T-cell (primary cell): Measurements from ENCODE around the gene CCDC9B. TPM values are rescaled to one million over a fixed set of nuclear protein-coding genes. Genes with fewer than 3 reads are reported as not detected.

Experiments
- ATAC-seq, 4 experiments: fragments of 200-7000 bp in 3 of 4; fragments of 150-1000 bp in 1 of 4; cut with Tn5 transposase; replicated peaks in 1 of 4; 1 replicate in 3 of 4; 2 replicates in 1 of 4; pipeline ENCODE4 v1.10.0; 2021; ENCODE audit warnings: moderate library complexity in 3 of 4, mild to moderate bottlenecking in 2 of 4, moderate number of reproducible peaks in 1 of 4
- CTCF ChIA-PET, 2 donors: fragments of 300-600 bp; sonication (Branson Sonifier 250); formaldehyde crosslinking; loops; one replicate each; lab custom pipeline; 2022; ENCODE audit warnings: antibody characterized with exemption in 2 of 2; lab: Charles Lee
- POLR2A ChIA-PET, 2 donors: fragments of 300-600 bp; sonication (Branson Sonifier 250); formaldehyde crosslinking; loops; one replicate each; lab custom pipeline; 2022; ENCODE audit warnings: antibody characterized with exemption in 2 of 2; lab: Charles Lee
- DNase-seq, 35 experiments: peaks; one replicate each; pipeline versions ENCODE4 v3.0.0 to v3.0.0-alpha.2; 2013 to 2023
- H3K27ac ChIP-seq: one replicate; pipeline ENCODE4 v1.5.1; 2013; ENCODE audit warnings: low read length
- H3K27me3 ChIP-seq, 2 experiments: replicated peaks in 1 of 2; 1 replicate in 1 of 2; 2 replicates in 1 of 2; pipeline versions ENCODE4 v1.6.1 to v1.7.0; 2013; ENCODE audit warnings: low read length in 1 of 2, mixed read lengths in 1 of 2; ENCODE audit not compliant: control insufficient read depth in 2 of 2, insufficient read depth in 2 of 2; ENCODE audit errors: extremely low read depth in 1 of 2
- H3K36me3 ChIP-seq, 2 donors: 1 replicate in 1 of 2; 2 replicates in 1 of 2; pipeline versions ENCODE4 v1.6.1 to v1.7.0; 2013; ENCODE audit warnings: low read length in 1 of 2; ENCODE audit not compliant: control insufficient read depth in 2 of 2, insufficient read depth in 1 of 2; ENCODE audit errors: extremely low read depth in 1 of 2
- H3K4me1 ChIP-seq, 2 experiments: 1 replicate in 1 of 2; 2 replicates in 1 of 2; pipeline versions ENCODE4 v1.6.1 to v1.7.0; 2013; ENCODE audit warnings: low read length in 2 of 2, mixed read lengths in 1 of 2; ENCODE audit not compliant: insufficient read depth in 2 of 2, control insufficient read depth in 1 of 2; ENCODE audit errors: extremely low read depth in 1 of 2
- H3K4me3 ChIP-seq, 2 donors: 1 replicate in 1 of 2; 2 replicates in 1 of 2; pipeline versions ENCODE4 v1.5.1 to v1.7.0; 2013; ENCODE audit warnings: mild to moderate bottlenecking in 2 of 2, low read length in 1 of 2, moderate library complexity in 1 of 2; ENCODE audit not compliant: control insufficient read depth in 1 of 2; ENCODE audit errors: extremely low read depth in 1 of 2
- H3K9me3 ChIP-seq: 2 replicates; pipeline ENCODE4 v1.7.0; 2013
- H3K27ac Mint-ChIP-seq, 2 donors: one replicate each; pipeline ENCODE4 v1.8.0; 2020 to 2021; ENCODE audit warnings: mild to moderate bottlenecking in 2 of 2, mixed read lengths in 2 of 2
- H3K27me3 Mint-ChIP-seq, 2 donors: one replicate each; pipeline ENCODE4 v1.8.0; 2021 to 2022; ENCODE audit warnings: mixed read lengths in 2 of 2
- H3K36me3 Mint-ChIP-seq: one replicate; pipeline ENCODE4 v1.8.0; 2021; ENCODE audit warnings: mixed read lengths
- H3K4me1 Mint-ChIP-seq, 3 donors: one replicate each; pipeline ENCODE4 v1.8.0; 2020 to 2022; ENCODE audit warnings: mixed read lengths in 3 of 3, mild to moderate bottlenecking in 1 of 3
- H3K4me3 Mint-ChIP-seq, 3 donors: one replicate each; pipeline ENCODE4 v1.8.0; 2020 to 2022; ENCODE audit warnings: mild to moderate bottlenecking in 3 of 3, mixed read lengths in 3 of 3, moderate library complexity in 3 of 3
- H3K9me3 Mint-ChIP-seq, 3 donors: one replicate each; pipeline ENCODE4 v1.8.0; 2020 to 2022; ENCODE audit warnings: mixed read lengths in 3 of 3
- WGBS: methylation state at CpG from one replicate; pipeline ENCODE4 v1.1.5; 2013; ENCODE audit warnings: missing lambda C conversion rate; ENCODE audit not compliant: insufficient coverage; 5-methylcytosine and 5-hydroxymethylcytosine counted together
- total RNA-seq, 35 experiments: library from RNA in 6 of 35; stranded (reverse) in 6 of 35; fragments of 120-200 nt in 1 of 35; gene quantifications; one replicate each; pipeline versions ENCODE4 v1.2.1 to v1.2.4 and lab custom pipeline; 2013 to 2026

The CCDC9B gene
- total RNA-seq: 1 to 10 TPM in 4 of 5 donors, under 1 TPM in 1; 0.80 to 2.2 (median 1.7) TPM
- 0.79 TPM for total RNA-seq (2013)
- 0 to 3.7 (median 0.62) reads per million in 29 experiments for total RNA-seq (lab: John Stamatoyannopoulos, UW)

DNA sequence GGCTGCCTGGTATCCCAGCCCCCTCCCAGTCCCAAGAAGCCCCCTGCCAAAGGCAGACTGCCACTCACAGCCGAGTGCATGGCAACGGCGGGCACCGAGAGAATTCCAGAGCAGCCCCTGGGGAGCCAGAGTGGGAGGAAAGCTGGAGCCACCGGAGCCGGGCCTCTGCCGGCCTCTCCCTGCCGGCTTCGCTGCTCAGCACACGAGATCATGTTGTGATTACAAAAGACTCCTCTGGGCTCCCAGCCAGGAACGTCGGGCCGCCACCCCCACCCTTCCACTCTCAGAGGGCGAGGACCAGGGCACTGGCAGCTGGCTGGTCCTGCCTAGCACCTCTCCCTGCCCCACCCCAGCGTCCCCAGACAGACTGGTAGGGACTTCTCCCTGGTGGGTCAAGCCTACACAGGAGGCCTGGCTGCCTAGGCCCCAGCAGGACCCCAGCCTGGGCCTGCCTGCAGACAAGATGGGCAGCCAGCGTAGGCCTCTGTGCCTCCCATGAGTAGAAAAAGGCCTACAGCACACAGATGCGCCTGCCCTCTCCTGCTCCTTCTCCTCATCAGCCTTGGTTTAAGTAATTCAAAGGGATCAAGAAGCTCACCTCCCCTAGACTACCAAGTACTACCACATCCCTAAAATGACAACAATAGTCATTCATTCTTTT, at the start of gene CCDC9B:
CCDC9B (minus strand) TSS at position 200 of the 661 bp plus-strand sequence; CDS start at position 80, 120 bp downstream.
- DNase-seq: no peak
- H3K36me3 ChIP-seq: no peaks in the 10 kb centered on the region
- no peak for ATAC-seq
- Mint-ChIP-seq H3K27me3 (no peaks in the 10 kb centered on the region), H3K36me3 (no peaks in the 10 kb centered on the region), H3K9me3 (no peaks in the 10 kb centered on the region), H3K4me1 (peaks cover 4 to 15% (median 9%) of the 10 kb centered on the region in 3 donors), H3K4me3 (no peak within 1 kb of the TSS), H3K27ac (no peak within 1 kb of the TSS)
- H3K4me1 ChIP-seq: peaks cover 0 to 20% of the 10 kb centered on the region in 2 experiments
- ChIA-PET POLR2A (interaction anchor here in 1 of 2 donors (0.6 kb wide), 1 partner anchor 827 kb away, joined by 3 read pairs; no protein-coding TSS in a partner anchor), CTCF (interaction anchor here (0.6 to 1.4 kb wide), 6 partner anchors 18 to 891 kb away, joined by 3 to 9 read pairs (median 4); no protein-coding TSS in a partner anchor)
- H3K4me3 ChIP-seq: no peak within 1 kb of the TSS
- H3K27me3 ChIP-seq: peaks cover 0 to 35% of the 10 kb centered on the region in 2 experiments
- no peak within 1 kb of the TSS for H3K27ac ChIP-seq
- no peaks in the 10 kb centered on the region for H3K9me3 ChIP-seq
- 82% methylated on average over 14 of the region's 17 CpGs for WGBS

DNA sequence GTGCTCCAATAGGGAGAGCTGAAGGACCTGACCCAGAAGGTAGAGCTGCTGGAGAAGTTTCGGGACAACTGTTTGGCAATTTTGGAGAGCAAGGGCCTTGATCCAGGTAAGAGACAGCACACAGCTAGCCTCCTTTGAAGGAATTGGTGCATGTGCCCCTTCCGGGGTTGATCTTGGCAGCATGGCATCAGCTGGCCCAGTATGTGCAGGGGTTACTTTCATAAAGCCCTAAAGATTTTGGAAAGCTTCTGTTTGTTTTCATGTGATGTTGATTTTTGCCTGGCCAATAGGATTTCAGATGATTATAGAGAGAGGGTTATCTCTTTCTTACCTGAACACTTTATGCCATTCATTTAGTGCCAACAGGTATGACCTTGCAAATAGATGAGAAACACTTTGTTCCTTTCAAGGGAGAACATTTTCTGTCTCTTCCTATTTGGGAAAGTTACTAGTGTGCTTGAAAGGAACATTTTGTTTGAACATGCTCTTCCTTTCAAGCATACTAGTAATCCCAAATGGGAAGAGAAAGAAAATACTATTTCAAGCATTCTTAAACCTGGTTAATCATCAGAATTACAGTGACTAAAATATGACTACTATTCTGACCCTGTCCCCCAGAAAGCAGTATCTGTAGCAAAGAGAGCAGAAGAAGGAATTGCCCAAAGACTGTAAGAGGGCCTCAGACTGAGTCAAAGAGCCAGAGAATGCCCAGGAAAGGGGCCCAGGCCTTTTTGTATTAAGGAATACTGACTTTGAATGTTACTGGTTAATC, 49.3 kb upstream of the CCDC9B start:
- Mint-ChIP-seq H3K4me3 (no peak overlapping the region), H3K36me3 (peaks cover 37% of the 10 kb centered on the region), H3K27me3 (no peaks in the 10 kb centered on the region), H3K27ac (no peak overlapping the region), H3K9me3 (no peaks in the 10 kb centered on the region), H3K4me1 (peaks cover 0 to 4% (median 2%) of the 10 kb centered on the region in 3 donors)
- no peaks in the 10 kb centered on the region for H3K9me3 ChIP-seq
- H3K36me3 ChIP-seq: peaks cover 5 to 42% of the 10 kb centered on the region in 2 donors
- DNase-seq (no peak), ATAC-seq (no peak)
- WGBS: 100% methylated on average over 2 of the region's 2 CpGs
- no peak overlapping the region for H3K4me3 ChIP-seq
- ChIA-PET POLR2A (no interaction called here), CTCF (interaction anchor here in 1 of 2 donors (0.5 kb wide), 1 partner anchor 55 kb away, joined by 3 read pairs; no protein-coding TSS in a partner anchor)
- no peaks in the 10 kb centered on the region for H3K4me1 ChIP-seq
- H3K27me3 ChIP-seq: no peaks in the 10 kb centered on the region
- H3K27ac ChIP-seq: no peak overlapping the region

DNA sequence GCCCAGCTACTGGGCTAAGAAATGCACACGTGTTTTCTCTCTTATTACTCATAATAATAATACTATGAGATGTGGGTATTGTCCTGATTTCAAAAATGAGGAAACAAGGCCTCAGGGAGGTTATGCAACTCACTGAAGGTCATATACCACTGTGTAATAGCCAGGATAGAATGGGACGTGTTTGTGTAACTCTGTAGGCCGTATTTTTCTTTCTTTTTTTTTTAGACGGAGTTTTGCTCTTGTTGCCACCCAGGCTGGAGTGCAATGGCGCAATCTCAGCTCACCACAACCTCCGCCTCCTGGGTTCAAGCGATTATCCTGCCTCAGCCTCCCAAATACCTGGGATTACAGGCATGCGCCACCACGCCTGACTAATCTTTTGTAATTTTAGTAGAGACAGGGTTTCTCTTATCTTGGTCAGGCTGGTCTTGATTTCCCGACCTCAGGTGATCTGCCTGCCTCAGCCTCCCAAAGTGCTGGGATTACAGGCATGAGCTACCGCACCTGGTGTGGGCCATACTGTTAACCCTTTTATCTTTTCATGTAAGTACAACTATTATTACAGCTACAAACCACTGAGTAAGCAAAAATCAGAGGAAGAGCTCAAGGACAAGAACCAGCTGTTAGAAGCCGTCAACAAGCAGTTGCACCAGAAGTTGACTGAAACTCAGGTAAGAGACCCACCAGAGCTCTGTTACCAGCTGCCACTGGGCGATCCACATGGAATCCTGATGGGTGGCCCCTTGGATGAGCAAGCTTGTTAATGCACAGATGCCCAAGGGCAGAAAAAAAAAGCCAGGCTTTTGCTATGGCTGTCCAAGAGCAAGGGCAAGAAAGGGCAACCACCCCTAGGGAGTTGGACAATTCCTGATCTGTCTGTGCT, 48.4 kb upstream of the CCDC9B start:
- Histone ChIP-seq H3K9me3 (no peaks in the 10 kb centered on the region), H3K4me3 (no peak overlapping the region), H3K4me1 (no peaks in the 10 kb centered on the region), H3K36me3 (peaks cover 5 to 42% of the 10 kb centered on the region in 2 donors), H3K27ac (no peak overlapping the region), H3K27me3 (no peaks in the 10 kb centered on the region)
- CTCF ChIA-PET: interaction anchor here in 1 of 2 donors (0.5 kb wide), 1 partner anchor 56 kb away, joined by 3 read pairs; no protein-coding TSS in a partner anchor
- WGBS: 97% methylated on average over 4 of the region's 13 CpGs
- DNase-seq (no peak), ATAC-seq (no peak)
- Mint-ChIP-seq H3K27me3 (no peaks in the 10 kb centered on the region), H3K36me3 (peaks cover 37% of the 10 kb centered on the region), H3K9me3 (no peaks in the 10 kb centered on the region), H3K27ac (no peak overlapping the region), H3K4me1 (peaks cover 2 to 10% (median 8%) of the 10 kb centered on the region in 3 donors), H3K4me3 (no peak overlapping the region)
- POLR2A ChIA-PET: interaction anchor here (0.6 kb wide), 2 partner anchors 13 to 258 kb away, joined by 3 to 11 read pairs; no protein-coding TSS in a partner anchor

DNA sequence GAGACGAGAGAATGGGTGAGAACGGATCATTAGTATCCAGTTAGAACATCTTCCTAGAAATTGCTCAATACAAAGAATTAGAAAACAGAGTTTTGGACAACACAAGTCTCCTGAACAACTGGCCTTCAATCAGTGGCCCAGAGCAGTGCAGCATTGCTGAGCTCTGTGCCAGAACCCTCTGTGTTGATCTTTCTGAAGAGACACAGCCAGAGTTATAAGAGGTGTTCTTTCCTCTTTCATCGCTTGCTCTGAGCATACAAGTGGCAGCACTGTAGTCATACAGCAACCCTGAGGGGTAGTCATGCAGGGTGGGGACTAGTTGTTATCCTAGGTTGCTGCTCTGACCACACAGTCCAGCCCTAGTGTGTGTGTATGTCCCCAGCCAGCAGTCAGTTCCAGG, 45.7 kb upstream of the CCDC9B start:
- no peaks in the 10 kb centered on the region for H3K27me3 Mint-ChIP-seq
- DNase-seq (no peak), ATAC-seq (no peak)
- H3K4me3 ChIP-seq: no peak overlapping the region
- H3K9me3 ChIP-seq: no peaks in the 10 kb centered on the region
- no peaks in the 10 kb centered on the region for H3K9me3 Mint-ChIP-seq
- H3K4me1 ChIP-seq: peaks cover 3 to 16% of the 10 kb centered on the region in 2 experiments
- ChIA-PET POLR2A (interaction anchor here in 1 of 2 donors (0.6 kb wide), 1 partner anchor 18 kb away, joined by 3 read pairs; no protein-coding TSS in a partner anchor), CTCF (no interaction called here)
- H3K4me1 Mint-ChIP-seq: peaks cover 15 to 24% (median 21%) of the 10 kb centered on the region in 3 donors
- H3K4me3 Mint-ChIP-seq: no peak overlapping the region
- peaks cover 5 to 33% of the 10 kb centered on the region in 2 donors for H3K36me3 ChIP-seq
- 100% methylated on average over 2 of the region's 3 CpGs for WGBS
- peaks cover 27% of the 10 kb centered on the region for H3K36me3 Mint-ChIP-seq
- no peaks in the 10 kb centered on the region for H3K27me3 ChIP-seq
- H3K27ac ChIP-seq: no peak overlapping the region
- H3K27ac Mint-ChIP-seq: no peak overlapping the region

DNA sequence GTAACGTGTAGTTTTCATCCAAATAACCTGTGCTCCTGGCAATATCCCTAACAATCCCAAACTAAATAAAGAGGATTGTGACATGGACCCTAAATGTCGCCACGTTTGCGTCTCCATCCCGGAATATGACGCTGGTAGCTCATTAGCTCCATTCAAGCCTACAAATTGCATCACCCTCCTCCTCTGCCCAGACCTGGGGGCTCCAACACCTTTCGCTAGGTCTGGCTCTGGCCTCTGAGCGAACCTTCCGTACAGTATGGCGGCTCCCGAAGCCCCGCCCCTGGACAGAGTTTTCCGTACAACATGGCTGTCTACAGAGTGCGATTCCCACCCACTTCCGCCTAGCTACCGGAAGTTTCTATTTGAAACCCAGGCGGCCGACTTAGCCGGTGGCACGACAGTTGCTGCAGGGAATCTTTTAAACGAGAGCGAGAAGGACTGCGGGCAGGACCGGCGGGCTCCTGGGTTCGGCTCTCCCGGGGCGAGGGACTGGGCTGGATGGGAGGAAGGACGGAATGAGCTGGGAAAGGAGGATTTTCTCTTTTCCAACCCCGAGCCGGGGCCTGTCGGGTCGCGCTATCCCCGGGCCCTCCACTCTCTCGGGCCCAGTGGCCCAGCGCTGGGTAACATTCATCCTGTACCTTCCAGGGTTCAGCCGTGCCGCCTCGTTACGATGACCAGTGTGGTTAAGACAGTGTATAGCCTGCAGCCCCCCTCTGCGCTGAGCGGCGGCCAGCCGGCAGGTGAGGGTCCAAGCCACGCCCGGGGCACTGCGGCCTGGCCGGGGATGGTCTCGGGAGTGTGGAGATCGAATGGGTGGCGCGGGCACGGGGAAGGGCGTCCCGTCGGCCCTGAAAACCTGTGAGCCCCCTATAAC, 42.1 kb upstream of the CCDC9B start, which contains the start of gene KNSTRN:
KNSTRN (plus strand) TSS at position 142 of the 877 bp plus-strand sequence; CDS start at position 257, 115 bp downstream.
- H3K36me3 Mint-ChIP-seq: peaks cover 11% of the 10 kb centered on the region
- H3K4me1 Mint-ChIP-seq: peaks cover 15 to 24% (median 21%) of the 10 kb centered on the region in 3 donors
- H3K27me3 Mint-ChIP-seq: no peaks in the 10 kb centered on the region
- H3K36me3 ChIP-seq: peaks cover 0 to 12% of the 10 kb centered on the region in 2 donors
- no peaks in the 10 kb centered on the region for H3K9me3 Mint-ChIP-seq
- POLR2A ChIA-PET: interaction anchor here in 1 of 2 donors (0.6 to 1.0 kb wide), 3 partner anchors 12 to 511 kb away, joined by 3 to 8 read pairs (median 3); partner anchors contain the start of gene IVD
- H3K4me1 ChIP-seq: peaks cover 3 to 16% of the 10 kb centered on the region in 2 experiments
- WGBS: 7% methylated on average over 56 of the region's 57 CpGs
- DNase-seq (peak; percentile 84 to 95 (median 90)), ATAC-seq (peak; percentile 99)
- peak within 1 kb of the TSS; percentile 94 to 99 (median 96) for H3K4me3 Mint-ChIP-seq
- no peaks in the 10 kb centered on the region for H3K27me3 ChIP-seq
- no peak within 1 kb of the TSS for H3K27ac ChIP-seq
- peak within 1 kb of the TSS; percentile 79 to 86 for H3K27ac Mint-ChIP-seq
- no peaks in the 10 kb centered on the region for H3K9me3 ChIP-seq
- CTCF ChIA-PET: interaction anchor here (1.0 to 1.5 kb wide), 5 partner anchors 11 to 73 kb away, joined by 3 to 7 read pairs (median 4); partner anchors contain the start of gene IVD (in 1 of the 2)
- peak within 1 kb of the TSS; percentile 76 to 95 for H3K4me3 ChIP-seq
